ENCODE measurements around the gene S100A7.
A peak's percentile ranks its signal among the peaks of the same experiment; 100 is the strongest.
"Not testable (repeated sequence)": the region's sequence is repeated elsewhere in the genome, so short reads cannot be mapped to it uniquely, and the experiment has no call there.

Gene S100A7

DNA sequence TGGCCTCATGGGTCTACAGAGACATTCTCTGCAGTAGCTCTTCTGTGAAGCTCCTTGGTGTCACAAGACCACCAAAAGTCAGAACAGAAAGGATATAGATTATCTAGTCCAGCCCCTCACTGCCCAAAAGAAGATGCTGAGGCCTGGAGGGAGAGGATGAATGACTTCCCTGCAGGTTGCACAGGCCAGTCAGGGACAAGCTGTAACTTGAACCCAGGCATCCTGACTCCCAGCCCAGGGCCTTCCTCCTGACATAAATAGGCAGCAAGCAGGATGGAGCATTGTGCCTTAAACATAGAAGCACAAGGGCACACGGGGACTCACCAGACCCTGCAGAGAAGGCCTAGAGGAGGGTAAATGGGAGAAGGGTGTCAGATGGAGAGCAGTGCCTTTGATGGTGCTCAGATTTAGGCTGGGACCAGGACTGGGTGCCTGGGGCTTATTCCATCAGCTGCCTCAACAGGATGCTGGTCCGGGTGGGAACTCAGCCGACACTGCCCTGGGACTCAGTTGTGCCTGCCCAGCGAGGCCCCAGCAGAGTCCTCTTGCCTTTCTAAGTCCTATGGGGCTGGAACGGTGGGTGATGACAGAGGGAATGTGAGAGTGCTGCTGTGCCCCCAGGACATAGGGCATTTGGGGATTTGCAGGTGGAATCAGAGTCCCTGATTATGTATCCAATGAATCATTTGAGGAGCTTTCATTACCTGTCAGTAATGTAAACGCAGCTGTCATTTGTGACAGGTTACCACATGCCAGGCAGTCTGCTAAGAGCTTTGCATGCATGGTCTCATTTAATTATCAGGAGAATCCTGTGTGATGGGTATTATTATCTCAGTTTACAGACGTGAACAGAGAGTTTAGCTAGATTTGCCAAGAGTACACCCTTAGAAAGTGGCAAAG is 30.9 kb downstream of the S100A7 start:
- no peak for DNase-seq

DNA sequence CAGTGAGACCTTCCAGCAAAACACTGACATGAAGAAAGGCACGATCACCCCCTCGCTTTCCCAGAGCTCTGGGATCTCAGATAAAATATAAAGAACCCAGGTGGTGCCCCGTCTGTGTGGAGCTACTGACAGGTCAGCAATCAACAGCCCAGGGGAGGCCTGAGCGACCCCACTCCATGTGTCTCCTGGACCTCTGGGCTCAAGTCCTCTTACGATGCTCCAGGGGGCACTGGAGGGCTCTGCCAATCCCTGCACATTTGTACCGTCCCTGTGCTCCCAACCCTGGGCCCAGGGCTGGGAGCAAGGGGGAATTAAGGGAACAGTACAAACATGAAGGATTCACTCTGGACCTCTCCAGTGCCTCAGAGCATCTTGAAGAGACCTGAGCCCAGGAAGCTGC is 31.7 kb downstream of the S100A7 start:
- no peak for DNase-seq

DNA sequence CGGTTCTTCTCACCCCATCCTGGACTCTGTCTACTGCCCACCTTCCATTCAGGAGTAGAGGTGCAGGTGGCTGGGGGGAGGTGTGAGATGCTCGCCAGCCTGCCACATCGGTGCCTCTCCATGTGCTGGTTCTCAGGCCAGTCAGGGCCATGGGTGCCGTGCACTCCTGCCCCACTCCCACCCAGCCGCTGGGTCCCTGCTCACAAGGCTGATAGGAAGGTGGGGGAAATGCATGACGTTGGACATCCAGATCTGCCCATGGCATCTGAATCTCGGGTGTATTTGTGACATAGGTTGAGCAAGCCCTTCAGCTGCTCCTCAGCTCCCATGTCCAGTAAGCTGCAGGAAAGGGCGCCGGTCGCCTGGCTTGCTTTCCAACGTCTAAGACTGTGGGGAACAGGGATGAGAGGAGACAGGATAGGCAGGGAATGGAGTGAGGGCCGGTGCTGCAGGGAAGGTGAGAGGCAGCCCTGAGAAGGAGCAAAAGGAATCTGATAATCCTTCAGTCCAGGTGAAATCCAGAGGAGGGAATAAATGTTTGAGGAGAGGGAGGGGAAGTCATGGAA is 32.3 kb downstream of the S100A7 start:
- no peak for DNase-seq

DNA sequence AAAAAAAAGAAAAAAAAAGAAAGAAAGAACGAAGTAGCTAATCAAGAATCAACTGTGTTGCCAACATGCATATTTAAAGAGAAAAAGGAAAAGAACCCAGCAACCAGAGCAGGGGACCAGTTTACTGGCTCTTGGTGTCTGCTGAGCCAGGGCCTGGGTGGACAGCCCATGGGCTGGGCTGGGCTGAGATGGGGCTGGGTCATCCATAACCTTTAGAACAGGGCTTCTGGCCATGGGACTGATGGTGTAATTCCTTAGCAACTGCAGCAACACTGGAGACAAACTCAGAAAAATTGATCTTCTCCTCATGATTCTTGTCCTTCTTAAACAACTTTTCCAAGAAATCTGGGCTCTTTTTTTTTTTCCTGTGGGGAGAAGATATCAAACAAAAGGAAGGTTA is 33.6 kb downstream of the S100A7 start:
- DNase-seq: no peak

DNA sequence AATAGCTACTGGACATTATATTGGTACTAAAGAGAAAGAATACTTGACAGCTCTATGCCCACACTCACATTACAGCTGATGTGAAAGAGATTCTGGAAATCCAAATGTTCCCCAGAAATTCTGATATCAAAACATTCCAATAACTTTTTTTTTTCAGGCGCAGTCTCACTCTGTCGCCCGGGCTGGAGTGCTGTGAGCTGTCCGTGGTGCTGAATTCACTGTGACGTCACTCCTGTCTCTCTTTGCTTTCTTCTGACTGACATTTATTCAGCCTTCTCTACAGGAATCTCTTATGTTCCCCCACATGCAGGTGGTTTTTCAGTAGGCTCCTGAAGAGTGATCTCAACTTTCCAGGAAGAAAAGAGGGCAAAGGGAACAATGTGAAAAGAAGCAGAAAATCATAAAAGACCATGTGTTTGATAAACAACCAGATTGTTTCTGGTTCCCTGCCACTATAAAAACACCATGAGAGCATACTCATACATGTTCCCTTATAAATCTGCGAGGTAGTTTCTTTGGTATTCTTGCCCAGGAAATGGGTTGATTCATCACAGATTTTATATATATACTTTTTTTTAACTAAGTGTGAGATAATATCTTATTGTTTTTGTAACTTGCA is 37.9 kb downstream of the S100A7 start:
- peak; percentile 61 for DNase-seq

DNA sequence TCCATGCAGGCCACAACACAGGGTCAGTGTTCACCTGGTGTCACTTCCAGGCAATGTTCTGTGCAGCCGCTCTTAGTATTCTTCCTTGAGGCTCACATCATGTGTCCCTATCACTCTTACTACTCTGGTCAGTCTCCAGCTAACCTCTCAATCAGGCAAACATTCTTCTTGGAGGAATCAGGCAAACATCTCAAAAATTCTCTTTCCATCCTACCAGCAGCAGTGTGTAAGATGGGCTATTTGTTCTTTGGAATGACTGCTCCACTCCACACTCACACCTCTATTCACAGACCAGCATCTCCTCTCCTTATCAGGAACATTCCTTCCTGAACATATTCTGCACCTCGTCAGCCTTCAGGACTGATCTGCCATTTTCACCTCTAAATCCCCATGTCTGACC is 40.1 kb downstream of the S100A7 start:
- DNase-seq: no peak

DNA sequence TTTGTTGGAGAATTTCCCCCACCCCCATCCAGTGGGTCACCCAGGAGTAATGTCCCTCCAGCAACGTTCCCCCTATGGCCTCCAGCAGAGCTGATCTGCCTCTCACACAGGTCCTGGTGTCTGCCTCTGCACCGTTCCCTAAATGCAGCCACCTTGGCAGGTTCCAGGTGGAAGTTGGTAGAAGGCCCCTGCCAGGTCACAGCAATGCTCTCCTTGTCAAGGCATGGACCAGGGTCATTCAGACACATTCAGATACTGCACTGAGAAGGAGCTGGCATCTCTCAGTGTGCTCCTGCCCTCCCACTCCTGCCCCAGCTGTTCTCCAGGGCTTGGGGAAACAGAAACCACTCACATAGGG is 41.0 kb downstream of the S100A7 start:
- not testable (repeated sequence) for DNase-seq

DNA sequence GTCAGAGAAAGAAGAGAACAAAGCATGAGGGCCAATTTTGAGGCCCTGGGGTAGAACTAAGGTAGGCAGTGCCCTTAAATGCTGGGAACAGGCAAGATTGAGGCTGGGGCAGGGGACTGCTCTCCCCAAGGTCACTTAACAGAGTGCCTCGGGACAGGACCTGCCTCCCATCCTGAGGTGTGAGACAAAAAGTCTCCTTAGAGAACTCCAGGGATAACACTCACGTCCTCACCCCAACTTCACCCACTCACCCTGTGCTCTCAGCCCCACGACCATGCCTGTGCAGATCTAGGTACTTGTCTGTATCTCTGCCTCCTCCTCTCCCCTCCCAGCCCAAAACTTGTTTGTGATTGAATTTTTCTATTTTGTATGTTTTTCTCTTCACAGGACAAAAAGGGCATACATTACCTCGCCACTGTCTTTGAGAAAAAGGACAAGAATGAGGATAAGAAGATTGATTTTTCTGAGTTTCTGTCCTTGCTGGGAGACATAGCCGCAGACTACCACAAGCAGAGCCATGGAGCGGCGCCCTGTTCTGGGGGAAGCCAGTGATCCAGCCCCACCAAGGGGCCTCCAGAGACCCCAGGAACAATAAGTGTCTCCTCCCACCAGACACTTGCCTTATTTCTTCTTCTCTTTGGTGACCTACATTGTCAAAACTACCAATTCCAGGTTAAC is 41.6 kb downstream of the S100A7 start:
- not testable (repeated sequence) for DNase-seq

DNA sequence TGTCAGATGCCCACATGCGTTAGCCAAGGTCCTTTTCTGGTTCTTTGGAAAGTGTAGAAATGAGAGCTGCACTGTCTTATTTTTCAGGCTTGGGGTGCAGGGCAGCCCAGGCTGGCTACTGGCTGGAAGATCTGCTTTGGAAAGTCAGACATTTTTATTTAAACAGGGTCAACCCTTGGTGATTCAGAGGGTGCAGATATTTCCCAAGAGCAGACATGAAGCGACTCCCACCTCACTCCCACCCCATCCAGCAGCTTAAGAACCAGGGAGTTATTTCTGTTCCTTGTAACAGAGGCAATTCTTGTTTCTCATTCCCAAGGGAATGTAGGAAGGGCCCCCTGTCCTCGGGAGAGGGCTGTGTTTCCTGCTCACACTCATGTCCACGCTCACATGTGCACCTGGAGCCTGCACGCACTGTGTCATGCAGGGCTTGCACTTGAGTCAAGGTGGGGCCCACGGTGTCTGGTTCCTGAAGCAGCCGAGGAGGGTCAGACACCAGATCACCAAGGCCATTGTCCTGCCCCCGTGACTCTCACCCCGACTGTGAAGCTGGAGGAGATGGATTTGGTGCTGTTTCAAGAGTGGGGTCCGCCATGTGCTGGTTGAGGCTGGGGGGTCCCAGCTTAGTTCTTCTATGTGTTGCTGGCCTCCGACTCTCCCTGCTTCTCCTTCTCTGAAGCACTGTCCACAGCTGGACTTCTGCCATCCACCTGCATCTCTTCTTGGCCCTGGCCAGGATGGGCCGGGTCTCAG is 43.1 kb downstream of the S100A7 start:
- no peak for DNase-seq

DNA sequence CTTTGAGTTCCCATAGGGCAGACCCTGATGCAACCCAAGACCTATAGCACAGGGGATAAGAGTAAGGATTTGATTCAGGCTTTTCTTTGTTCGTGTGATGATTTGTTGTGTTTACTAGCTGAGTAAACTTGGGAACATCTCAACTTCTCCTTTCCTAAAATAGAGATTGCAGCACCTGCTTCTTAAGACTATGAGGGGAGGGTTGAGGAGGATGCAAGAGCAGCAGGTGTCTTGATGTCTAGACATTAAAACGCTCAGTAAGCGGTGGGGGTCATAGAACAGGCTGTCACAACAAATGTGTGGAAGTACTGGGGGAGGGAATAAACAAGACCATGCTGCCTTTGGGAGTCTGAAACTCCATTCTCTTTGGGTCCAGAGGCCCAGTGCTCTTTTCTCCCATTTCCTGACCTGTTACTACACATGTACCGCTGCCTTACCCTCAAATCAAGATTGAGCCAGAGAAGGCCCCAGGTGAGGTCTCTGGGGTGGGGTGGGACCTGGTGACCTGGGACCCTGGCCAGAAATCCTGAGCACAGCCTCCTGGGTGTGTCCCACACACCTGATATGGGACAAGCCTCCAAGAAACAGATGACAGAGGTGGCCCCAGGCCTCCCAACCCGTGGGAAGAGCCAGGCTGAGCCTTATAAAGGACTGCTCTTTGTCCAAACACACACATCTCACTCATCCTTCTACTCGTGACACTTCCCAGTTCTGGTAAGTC is 44.4 kb downstream of the S100A7 start, which contains the start of gene S100A7A:
TSS of gene S100A7A (plus strand) at position 671 of the 721 bp plus-strand sequence. CDS start 1,563 bp downstream, outside the sequence.
- DNase-seq: no peak

DNA sequence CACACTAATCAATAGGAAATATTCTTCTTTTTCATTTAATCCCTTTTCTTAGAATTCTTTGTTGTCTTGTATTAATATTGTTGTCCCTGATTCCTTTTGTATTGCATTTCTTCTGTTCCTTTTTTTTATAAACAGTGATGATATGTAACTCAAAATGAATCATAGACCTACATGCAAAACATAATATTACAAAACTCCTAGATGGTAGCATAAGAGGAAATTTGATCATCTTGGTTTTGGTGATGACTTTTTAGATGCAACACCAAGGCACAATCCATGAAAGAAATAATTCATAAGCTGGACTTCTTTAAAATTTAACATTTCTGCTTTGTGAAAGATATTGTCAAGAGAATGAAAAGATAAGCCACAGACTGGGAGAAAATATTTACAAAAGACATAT is 46.5 kb downstream of the S100A7 start:
- DNase-seq: not testable (repeated sequence)

All from fibroblast of upper back skin (primary cell).